GM12874 (cell line): ENCODE data around the gene OR10A6.

ENCODE experiments used
- TF ChIP-seq, protein P1 (sequence below): IDR thresholded peaks from 2 replicates; pipeline ENCODE4 v1.5.1; 2011; ENCODE audit warnings: low read depth, mild to moderate bottlenecking, control low read depth, low read length, moderate library complexity; ENCODE audit not compliant: insufficient read depth

The OR10A6 gene

GRCh38 chr11:7967826-7968225 lies 36.8 kb upstream of the OR10A6 start:
- TF ChIP-seq, protein P1, sequence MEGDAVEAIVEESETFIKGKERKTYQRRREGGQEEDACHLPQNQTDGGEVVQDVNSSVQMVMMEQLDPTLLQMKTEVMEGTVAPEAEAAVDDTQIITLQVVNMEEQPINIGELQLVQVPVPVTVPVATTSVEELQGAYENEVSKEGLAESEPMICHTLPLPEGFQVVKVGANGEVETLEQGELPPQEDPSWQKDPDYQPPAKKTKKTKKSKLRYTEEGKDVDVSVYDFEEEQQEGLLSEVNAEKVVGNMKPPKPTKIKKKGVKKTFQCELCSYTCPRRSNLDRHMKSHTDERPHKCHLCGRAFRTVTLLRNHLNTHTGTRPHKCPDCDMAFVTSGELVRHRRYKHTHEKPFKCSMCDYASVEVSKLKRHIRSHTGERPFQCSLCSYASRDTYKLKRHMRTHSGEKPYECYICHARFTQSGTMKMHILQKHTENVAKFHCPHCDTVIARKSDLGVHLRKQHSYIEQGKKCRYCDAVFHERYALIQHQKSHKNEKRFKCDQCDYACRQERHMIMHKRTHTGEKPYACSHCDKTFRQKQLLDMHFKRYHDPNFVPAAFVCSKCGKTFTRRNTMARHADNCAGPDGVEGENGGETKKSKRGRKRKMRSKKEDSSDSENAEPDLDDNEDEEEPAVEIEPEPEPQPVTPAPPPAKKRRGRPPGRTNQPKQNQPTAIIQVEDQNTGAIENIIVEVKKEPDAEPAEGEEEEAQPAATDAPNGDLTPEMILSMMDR = no peak

- TF ChIP-seq, protein P1 = no peak
These were observed 36.0 kb upstream of the OR10A6 start for GRCh38 chr11:7967097-7967496.

GRCh38 chr11:7965386-7965785 lies 34.3 kb upstream of the OR10A6 start, which contains the start of gene NLRP10:
Gene NLRP10 (minus strand): TSS chr11:7965447. CDS start chr11:7963495, 1,952 bp downstream.
- TF ChIP-seq, protein P1 = no peak

DNA sequence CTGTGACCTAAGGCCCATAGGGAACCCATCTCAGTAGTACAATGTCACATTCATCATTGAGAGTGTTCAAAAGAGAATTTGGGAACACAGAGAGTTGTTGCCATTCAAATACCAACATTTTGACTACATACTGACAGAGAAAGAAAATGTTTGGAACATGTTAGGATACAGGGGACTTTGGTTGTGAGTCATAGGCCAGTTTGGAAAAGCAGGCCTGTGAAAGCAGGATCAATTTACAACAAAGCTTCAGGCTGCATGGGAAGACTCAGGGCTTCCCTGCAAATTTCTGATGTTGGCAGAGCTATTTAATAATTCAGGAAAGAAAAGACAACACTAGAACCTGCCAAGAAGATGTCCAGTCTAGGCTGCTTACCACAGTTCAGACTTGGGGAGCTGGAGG lies 33.8 kb upstream of the OR10A6 start:
- TF ChIP-seq, protein P1 = no peak

GRCh38 chr11:7964261-7964660 lies 33.2 kb upstream of the OR10A6 start:
- TF ChIP-seq, protein P1 = no peak

DNA sequence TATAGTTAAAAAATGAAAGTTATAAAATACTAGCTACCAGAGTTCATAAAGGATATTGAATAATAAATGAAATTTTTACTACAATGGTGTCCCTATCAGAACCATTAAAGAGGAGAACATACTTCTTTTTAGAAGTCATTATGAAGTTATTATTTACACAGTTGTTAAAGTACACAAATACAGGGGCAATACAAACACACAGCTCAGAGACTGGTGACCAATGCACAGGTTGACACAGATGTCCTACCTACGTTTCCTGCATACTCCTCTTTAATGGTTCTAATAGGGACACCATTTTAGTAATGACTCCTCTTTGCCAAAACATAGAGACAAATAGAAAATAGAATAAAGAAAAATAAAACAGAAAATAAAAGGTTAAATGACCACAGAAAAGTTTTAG lies 24.1 kb upstream of the OR10A6 start:
- TF ChIP-seq, protein P1 = no peak

DNA sequence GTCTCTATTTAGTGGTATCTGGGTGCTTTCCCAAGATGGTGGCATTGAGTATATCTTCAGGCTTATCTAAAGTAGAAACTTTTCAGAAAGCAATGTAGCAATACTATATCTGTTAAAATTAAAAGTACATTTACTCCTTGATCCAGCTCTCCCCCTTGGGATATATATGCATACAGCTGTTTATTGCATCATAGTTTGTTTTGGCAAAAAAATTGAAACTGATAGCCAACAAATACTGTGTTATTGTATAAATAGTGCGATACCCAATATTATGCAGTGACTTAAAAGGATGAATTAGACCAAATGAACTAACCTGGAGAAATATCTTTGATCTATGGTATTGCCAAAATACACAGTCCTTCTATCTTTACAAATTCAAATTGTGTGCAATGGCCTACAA lies 18.9 kb upstream of the OR10A6 start:
- TF ChIP-seq, protein P1 = no peak
